Mammary epithelial cell (primary cell): Measurements from ENCODE around the gene RPL39L.

Source experiments
- CTCF ChIP-seq, 2 donors: IDR thresholded peaks in 1 of 2; conservative IDR thresholded peaks in 1 of 2; 2 replicates each; pipeline ENCODE4 v1.5.1; 2011 to 2012; ENCODE audit warnings: inconsistent platforms in 2 of 2, low read length in 2 of 2, mild to moderate bottlenecking in 2 of 2, control low read depth in 1 of 2, low read depth in 1 of 2; ENCODE audit not compliant: insufficient read depth in 1 of 2; ENCODE audit errors: extremely low read depth in 1 of 2
- EZH2 ChIP-seq: IDR thresholded peaks from 2 replicates; pipeline ENCODE4 v1.6.1; 2012; ENCODE audit warnings: low read length, inconsistent platforms, borderline replicate concordance

- no peak for TF ChIP-seq EZH2
- no peak for TF ChIP-seq CTCF (conservative IDR thresholded peaks at IDR 0.05 in 1 of 2, IDR thresholded peaks at IDR 0.05 in 1 of 2; ENCODE audit: extremely low read depth in 1 of 2, insufficient read depth in 1 of 2, low read depth in 1 of 2, low read length in 2 of 2)
Observed at GRCh38 chr3:187169231-187169960, 30.1 kb upstream of the RPL39L start.
